ENCODE measurements around the gene CCDC85C.
A peak's percentile ranks its signal among the peaks of the same experiment; 100 is the strongest.

The CCDC85C gene

DNA sequence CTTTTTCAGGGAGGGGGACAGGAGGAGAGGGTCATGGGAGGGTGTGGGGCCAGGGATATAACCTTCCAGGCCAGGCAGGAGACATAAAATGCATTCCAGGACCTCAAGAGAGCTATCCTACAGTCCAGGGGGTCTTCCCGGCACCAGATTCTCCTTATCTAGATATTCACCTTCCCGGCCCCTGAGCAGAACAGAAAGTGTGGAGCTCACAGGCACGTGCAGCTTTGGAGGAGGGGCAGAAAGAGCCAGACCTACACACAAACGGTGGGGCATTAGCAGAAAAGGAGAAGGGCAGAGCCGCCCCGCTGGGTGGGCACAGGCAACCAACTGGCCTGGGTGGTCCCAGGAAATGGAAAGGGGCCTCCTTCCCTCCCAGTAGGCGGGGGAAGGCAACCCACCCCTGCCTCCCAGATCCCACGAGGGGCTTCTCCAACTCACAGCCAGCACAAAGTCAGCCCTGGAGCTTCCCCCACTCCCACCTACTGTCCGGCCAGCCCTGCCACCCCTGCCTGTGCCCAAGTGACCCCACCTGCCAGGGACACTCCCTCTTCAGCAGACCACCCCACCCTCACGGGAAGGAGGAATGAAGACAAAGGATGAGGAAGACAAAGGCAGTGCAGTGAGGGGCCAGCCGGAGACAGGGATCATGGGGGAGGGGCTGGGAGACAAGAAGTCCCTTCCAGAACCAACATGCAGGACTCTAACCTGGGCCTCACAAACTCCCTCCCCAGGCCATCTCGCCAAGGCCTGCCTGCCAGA, 33.3 kb downstream of the CCDC85C start:
- no peak for DNase-seq

- no peak for DNase-seq
Observed at GRCh38 chr14:99569725-99570543, 34.1 kb downstream of the CCDC85C start.

GRCh38 chr14:99568567-99569560, 35.1 kb downstream of the CCDC85C start:
- peak; percentile 76 for DNase-seq

DNA sequence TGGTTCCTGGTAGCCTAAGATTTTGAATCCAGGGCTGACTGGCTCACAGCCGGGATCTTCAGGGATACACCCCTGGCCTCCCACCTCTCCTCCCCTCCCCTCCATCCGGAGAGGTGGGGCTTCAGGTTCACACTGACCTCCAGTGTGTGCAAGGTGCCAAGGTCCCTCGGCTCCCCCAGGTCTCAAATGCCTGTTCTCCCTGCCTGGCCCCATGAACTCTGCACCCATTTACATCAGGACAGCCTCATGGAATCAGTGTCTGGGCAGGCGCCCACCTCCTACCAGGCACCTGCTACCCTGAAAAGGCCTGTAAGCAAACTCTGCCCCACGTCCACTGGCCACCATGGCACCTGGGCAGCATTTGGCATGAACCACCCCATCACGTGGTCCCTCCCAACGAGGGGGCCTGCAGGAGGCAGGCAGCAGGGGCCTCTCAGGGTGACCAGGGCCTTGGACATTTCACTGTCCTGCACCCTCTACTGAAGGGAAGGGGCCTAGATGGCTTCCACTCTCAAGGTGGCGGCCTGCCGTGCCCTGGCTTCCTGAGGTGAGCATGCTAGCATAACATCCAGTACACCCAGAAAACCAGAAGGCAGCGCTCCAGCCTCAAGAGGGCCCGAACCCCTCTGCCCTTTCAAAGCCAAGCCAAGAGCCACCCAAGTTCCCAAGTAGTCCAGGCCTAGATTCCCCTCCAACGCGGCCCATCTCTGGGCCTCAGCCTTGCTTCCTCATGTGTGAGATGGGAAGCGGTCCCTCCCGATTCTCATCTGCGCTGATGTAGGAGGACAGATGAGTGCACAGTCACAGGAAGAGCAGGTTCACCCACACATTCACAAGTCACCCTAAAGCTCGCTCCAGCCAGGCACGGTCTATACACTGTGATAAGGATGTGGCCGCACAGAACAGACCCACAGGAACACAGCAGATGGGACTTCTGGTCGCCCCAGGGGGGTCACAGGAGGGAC, 37.3 kb downstream of the CCDC85C start:
- DNase-seq = no peak

DNA sequence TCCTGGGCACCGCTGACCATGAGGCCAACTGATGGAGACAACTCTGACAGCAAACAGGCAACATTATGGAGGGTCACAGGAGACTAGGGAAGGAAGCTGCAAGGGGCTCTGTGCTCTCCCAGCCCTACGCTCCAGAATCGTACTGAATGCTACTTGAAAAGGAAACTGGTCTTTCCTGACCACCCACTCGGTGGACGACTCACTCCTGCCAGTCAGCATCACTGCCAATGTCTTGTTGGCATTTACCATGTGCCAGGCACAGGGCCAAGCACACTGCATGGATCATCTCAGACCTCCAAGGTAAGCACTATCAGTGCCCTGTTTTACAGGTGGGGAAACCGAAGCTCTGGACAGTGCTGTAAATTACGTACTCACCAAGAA, 38.0 kb downstream of the CCDC85C start:
- no peak for DNase-seq

GRCh38 chr14:99565383-99565782, 38.6 kb downstream of the CCDC85C start:
- no peak for DNase-seq

- DNase-seq = no peak
Observed at GRCh38 chr14:99564926-99565259, 39.1 kb downstream of the CCDC85C start.

DNA sequence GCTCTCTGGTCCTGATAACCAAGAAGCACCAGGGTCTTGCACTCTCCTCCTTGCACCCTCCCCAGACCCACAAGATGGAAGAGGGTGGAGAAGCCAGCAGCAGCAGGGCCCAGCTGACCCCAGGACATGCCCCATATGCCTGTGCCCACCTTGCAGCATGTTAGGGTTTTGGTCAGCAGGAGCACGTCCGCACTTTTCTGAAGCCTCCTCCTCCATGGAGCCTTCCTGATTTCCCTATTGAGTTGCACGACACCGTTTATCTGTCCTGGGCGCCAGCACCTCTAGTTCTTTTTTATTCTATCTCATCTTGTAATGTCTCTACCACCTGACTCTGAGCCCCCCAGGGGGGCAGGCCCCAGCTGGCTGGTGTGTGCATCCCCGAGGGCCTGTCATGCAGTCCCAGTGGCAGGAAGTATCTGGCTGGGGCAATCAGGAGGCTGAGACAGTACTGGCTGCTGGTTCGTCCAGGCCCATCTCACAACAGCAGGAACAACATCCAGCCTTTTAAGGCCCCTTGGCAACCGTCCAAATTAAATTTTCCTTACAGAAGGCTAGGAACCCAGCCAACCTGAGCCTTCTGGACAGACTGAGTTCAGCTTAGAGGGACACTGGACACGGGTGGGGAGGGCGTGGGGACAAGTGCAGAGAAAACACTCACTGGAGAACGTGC, 39.6 kb downstream of the CCDC85C start:
- peak; percentile 56 for DNase-seq

- DNase-seq = no peak
Observed at GRCh38 chr14:99563749-99564129, 40.3 kb downstream of the CCDC85C start.

- DNase-seq = no peak
Observed at GRCh38 chr14:99562856-99563748, 40.9 kb downstream of the CCDC85C start.

GRCh38 chr14:99561864-99562263, 42.1 kb downstream of the CCDC85C start:
- no peak for DNase-seq

- no peak for DNase-seq
Observed at GRCh38 chr14:99560922-99561683, 42.9 kb downstream of the CCDC85C start.

- no peak for DNase-seq
Observed at GRCh38 chr14:99560403-99560802, 43.6 kb downstream of the CCDC85C start.

DNA sequence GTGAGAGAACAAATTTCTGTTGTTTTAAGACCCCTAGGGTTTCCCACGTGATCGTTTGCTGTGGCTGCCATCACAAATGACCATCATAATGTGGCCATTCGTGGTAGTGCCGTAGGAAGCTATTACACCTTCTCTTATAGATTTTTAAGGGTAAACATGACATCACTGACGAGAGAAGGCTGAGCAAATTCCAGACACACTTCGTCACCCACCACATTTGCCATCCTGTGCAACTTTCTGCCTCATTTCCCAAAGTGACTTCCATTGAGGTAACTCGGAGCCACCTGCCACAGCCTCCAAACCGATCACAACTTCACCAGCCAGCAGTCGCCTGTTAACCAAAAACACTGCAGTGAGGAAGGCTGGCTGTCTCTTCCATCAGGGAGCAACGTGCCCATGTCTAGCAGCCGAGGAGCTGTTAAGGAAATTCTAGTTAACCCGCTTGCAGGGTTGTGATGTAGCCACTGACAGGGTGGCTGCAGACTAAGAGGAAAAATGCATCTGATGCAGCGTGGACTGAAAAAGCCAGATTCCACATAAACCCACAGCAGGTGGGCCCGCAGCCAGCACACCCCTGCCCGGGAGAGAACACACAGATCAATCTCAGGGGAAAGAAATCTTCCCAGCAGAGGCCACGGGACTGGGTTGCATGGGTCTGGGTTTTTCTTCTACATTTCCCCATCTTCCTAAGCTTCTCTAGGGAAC, 44.6 kb downstream of the CCDC85C start:
- no peak for DNase-seq

DNA sequence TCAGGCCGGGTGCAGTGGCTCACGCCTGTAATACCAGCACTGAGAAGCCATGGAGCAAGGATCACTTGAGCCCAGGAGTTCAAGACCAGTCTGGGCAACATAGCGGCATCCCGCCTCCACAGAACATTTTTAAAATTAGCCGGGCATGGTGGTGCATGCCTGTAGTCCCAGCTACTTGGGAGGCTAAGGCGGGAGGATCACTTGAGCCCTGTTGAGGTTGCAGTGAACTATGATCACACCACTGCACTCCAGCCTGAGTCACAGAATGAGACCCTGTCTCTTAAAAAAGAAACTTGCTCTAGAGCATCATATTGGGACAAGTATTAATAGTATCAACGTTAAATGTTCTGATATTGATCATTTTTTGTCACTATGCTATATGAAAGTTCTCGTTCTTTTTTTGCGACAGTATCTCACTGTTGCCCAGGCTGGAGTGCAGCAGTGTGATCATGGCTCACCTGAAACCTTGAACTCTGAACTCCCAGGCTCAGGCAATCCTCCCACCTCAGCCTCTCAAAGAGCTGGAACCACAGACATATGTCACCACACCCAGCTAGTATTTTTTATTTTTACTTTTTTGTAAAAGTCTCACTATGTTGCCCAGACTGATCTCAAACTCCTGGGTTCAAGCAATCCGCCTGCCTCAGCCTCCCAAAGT, 47.7 kb downstream of the CCDC85C start:
- DNase-seq = no peak

DNA sequence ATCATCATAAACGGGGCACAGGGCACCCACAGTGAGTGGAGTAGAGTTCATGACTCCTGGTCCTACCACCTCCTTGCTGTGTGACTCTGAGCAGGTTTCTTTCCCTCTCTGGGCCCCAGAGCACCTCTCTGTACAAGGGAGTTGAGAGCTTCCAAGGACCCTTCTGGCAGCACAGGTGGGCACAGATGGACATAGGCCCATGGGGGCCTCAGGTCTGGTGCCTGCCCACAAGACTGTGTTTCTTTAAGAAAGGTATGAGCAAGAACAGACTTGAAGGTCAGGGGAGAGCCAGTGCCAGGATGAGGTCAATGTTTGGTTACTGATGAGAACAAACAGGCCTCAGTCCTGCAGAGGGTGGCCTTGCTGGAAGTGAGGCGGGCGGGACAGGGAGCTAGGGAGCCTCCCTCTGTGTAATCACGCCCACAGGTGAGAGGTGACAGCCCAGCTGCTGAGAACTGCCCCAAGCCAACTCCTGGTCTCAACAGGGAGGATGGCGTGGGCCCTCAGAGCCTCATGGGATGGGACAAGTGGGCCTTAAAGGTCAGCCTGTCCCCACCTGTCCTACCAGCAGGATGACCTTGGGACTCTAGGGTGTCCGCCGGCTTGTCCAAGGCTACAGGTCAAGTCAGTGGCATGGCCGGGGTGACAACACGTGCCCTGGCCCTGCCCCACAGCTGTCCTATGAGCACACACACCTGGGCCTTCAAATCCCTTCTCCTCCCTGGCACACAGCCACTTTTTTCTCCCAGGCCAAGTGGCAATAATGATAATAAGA, 49.1 kb downstream of the CCDC85C start:
- no peak for DNase-seq

- no peak for DNase-seq
Observed at GRCh38 chr14:99554184-99554583, 49.8 kb downstream of the CCDC85C start.

Measured in NCI-H2107 (cell line).